GM20000 (cell line): ENCODE results near the gene RILPL2.

Experiments used
- DNase-seq: peaks from one replicate; pipeline ENCODE4 v3.0.0; 2012; ENCODE audit warnings: low spot score
- TF ChIP-seq, protein P1 (sequence below): IDR thresholded peaks from 2 replicates; pipeline ENCODE4 v1.5.1; 2012; ENCODE audit warnings: mild to moderate bottlenecking, control low read depth; ENCODE audit errors: extremely low read depth, missing control alignments

The RILPL2 gene

DNA sequence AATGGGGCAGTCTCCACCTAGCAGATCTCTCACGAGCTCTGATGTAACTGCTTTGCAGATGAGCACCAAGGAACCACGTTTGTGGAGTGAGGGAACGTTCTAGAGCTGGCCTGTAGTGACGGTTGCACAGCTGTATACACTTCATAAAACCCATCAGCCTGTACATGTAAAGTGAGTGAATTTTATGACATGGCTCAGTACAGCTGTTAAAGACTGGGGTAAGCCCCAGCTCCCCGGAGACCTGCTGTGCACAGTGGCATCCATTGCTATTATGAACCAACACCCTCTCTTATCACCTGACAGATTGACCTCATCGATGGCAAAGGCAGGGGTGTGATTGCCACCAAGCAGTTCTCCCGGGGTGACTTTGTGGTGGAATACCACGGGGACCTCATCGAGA is 31.9 kb downstream of the RILPL2 start:
- DNase-seq: no peak
- TF ChIP-seq, protein P1, sequence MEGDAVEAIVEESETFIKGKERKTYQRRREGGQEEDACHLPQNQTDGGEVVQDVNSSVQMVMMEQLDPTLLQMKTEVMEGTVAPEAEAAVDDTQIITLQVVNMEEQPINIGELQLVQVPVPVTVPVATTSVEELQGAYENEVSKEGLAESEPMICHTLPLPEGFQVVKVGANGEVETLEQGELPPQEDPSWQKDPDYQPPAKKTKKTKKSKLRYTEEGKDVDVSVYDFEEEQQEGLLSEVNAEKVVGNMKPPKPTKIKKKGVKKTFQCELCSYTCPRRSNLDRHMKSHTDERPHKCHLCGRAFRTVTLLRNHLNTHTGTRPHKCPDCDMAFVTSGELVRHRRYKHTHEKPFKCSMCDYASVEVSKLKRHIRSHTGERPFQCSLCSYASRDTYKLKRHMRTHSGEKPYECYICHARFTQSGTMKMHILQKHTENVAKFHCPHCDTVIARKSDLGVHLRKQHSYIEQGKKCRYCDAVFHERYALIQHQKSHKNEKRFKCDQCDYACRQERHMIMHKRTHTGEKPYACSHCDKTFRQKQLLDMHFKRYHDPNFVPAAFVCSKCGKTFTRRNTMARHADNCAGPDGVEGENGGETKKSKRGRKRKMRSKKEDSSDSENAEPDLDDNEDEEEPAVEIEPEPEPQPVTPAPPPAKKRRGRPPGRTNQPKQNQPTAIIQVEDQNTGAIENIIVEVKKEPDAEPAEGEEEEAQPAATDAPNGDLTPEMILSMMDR: no peak

- TF ChIP-seq, protein P1: no peak
These were observed 34.5 kb downstream of the RILPL2 start for GRCh38 chr12:123401753-123402683.

DNA sequence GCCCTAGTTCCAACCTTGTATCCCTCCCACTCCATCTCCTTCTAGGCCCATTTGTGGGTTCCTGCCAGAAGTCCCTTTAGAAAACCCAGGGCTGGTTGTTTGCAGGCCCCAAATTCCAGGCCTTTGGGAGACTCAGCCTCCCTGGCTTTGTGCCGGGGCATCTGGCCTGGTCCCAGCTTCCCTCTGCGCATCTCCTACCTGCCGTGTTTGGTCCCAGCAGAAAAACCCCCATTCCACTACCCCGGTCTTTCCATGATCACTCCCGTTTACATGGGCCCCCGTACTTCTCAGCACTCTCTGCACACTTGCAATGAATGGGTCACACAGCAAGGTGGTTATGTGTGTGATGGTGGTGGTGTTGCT is 37.2 kb downstream of the RILPL2 start:
- no peak for DNase-seq
- TF ChIP-seq, protein P1: no peak

More at GRCh38 chr12:123401753-123402683, 34.5 kb downstream of the RILPL2 start:
- no peak for DNase-seq

DNA sequence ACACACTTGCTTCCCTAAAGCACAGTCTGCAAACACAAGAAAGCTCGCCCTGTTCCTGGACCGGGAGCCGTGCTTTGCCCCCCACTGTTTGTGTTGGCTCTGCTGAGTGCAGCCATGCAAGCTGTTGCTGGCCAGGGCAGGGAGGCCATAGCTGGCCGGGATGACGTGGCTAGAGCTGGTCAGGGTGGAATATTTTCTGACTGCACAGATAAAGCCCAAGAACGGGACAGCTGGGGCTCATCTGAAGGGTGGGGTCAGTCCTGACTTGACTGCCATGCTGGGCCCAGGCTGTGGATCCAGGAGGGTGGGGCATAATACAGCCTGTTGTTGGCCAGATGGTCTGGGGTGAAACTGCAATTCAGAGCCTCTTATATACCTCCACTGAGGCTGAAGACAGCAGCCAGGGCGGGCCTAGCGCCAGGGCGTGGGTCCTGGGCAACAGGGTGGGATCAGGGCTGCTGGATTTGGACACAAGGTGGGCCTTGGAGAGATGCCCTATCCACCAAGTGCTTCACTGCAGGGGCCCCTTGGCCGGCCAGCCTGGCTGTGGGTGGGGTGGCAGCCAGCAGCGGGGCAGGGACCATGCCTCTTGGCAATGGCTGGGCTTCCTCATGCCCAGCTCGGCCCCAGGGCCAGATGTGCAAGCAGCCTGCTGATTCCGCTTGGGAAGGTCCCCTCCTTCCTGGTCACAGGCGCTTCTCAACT is 37.8 kb downstream of the RILPL2 start:
- TF ChIP-seq, protein P1: no peak
- DNase-seq: no peak

DNA sequence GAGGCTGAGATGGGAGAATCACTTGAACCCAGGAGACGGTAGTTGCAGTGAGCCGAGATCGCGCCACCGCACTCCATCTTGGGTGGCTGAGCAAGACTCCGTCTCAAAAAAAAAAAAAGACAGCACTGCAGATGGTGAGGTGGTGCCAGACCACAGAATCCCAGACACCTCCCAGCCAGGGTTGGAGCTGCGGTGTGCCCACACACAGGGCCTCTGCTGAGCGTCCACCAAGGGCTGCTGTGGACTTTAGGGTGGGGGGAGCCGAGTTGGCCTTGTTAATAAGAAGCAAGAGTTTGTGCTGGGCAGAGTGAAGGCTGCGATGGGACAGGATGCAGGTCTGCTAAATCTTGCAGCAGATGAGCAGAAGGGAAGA is 38.3 kb downstream of the RILPL2 start:
- DNase-seq: no peak

DNA sequence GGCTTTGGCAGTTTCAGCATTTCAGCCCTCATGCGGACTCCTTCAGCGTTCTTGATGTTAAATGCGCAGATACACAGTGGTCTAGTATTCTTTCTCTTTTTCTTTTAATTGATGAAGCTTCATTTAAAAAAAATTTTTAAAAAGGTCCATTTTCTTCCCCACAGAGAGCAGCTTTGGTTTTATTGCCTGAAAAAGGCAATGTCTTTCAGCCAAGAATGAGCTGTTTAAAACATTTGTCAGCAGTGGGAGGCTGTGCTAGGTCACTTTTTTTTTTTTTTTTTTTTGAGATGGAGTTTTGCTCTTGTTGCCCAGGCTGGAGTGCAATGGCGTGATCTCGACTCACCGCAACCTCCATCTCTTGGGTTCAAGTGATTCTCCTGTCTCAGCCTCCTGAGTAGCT is 39.1 kb downstream of the RILPL2 start:
- TF ChIP-seq, protein P1: no peak

More for the DNA sequence above, 38.3 kb downstream of the RILPL2 start:
- TF ChIP-seq, protein P1: no peak

GRCh38 chr12:123396954-123397353 is 39.5 kb downstream of the RILPL2 start:
- TF ChIP-seq, protein P1: no peak
- DNase-seq: no peak

More for the DNA sequence above, 39.1 kb downstream of the RILPL2 start:
- DNase-seq: no peak
